ENCODE measurements around the gene TPCN1. TPM values are rescaled to one million over a fixed set of nuclear protein-coding genes. Genes with fewer than 3 reads are reported as not detected.

TPCN1 gene
- total RNA-seq, 1 experiment from 2014 or later, result 43.0 TPM

GRCh38 chr12:113347107-113347506 lies 125.8 kb downstream of the TPCN1 start:
- no TSS peak for BruUV-seq (replicated peaks)
- CTCF ChIA-PET, result interaction anchor here (0.5 to 1.3 kb wide), 3 partner anchors 9 to 130 kb away, joined by 3 to 5 read pairs (median 3); no protein-coding TSS in a partner anchor

GRCh38 chr12:113347892-113348291 lies 126.6 kb downstream of the TPCN1 start:
- Mint-ChIP-seq H3K4me3 (ENCODE audit: unreplicated experiment) (no peak overlapping the region), H3K27ac (ENCODE audit: low read depth, unreplicated experiment) (no peak overlapping the region), H3K27me3 (ENCODE audit: insufficient read depth, unreplicated experiment) (peaks cover 10% of the 10 kb centered on the region), H3K36me3 (ENCODE audit: insufficient read depth, unreplicated experiment) (no peaks in the 10 kb centered on the region), H3K4me1 (ENCODE audit: insufficient read depth, unreplicated experiment) (no peaks in the 10 kb centered on the region), H3K9me3 (ENCODE audit: unreplicated experiment) (no peaks in the 10 kb centered on the region)
- TF ChIP-seq CTCF (IDR thresholded peaks at IDR 0.05; ENCODE audit: unreplicated experiment), result no peak
- DNase-seq (ENCODE audit: unreplicated experiment), result no peak
- CTCF ChIA-PET, result no interaction called here
- intact Hi-C loops (cut with micrococcal nuclease), result no loop called here
- BruUV-seq (replicated peaks), result no TSS peak
- POLR2A ChIA-PET, result no interaction called here

More at GRCh38 chr12:113347107-113347506, 125.8 kb downstream of the TPCN1 start:
- TF ChIP-seq CTCF (IDR thresholded peaks at IDR 0.05; ENCODE audit: unreplicated experiment), result no peak
- POLR2A ChIA-PET, result no interaction called here
- H3K27me3 Mint-ChIP-seq (ENCODE audit: insufficient read depth, unreplicated experiment), result peaks cover 2% of the 10 kb centered on the region
- H3K36me3 Mint-ChIP-seq (ENCODE audit: insufficient read depth, unreplicated experiment), result no peaks in the 10 kb centered on the region
- no peaks in the 10 kb centered on the region for H3K9me3 Mint-ChIP-seq (ENCODE audit: unreplicated experiment)
- DNase-seq (ENCODE audit: unreplicated experiment), result no peak
- H3K4me1 Mint-ChIP-seq (ENCODE audit: insufficient read depth, unreplicated experiment), result no peaks in the 10 kb centered on the region
- no peak overlapping the region for H3K27ac Mint-ChIP-seq (ENCODE audit: low read depth, unreplicated experiment)
- intact Hi-C loops (cut with micrococcal nuclease), result no loop called here
- H3K4me3 Mint-ChIP-seq (ENCODE audit: unreplicated experiment), result no peak overlapping the region

Small RNA genes within 50 kb of the gene (microRNA-seq; reads per million reads assigned to microRNA genes)
- not detected for gene MIR6762

Other genes with a start within 250 kb of the TPCN1 start
- 0.33 and 0.71 TPM in 2 replicates for gene OAS2, start 242.9 kb upstream of the TPCN1 start, total RNA-seq (2022)
- gene DTX1, start 164.7 kb upstream of the TPCN1 start, total RNA-seq (2022), result not detected in 2 replicates
- gene RASAL1, start 85.7 kb upstream of the TPCN1 start, total RNA-seq (2022), result not detected in 2 replicates
- not detected in 2 replicates for gene CFAP73, start 71.7 kb upstream of the TPCN1 start, total RNA-seq (2022)
- gene DDX54, start 36.0 kb upstream of the TPCN1 start, total RNA-seq (2022), result 67.3 and 75.8 TPM in 2 replicates
- 17.5 and 17.9 TPM in 2 replicates for gene RITA1, start 35.7 kb upstream of the TPCN1 start, total RNA-seq (2022)
- gene SLC8B1, start 113.6 kb downstream of the TPCN1 start, total RNA-seq (2022), result 15.7 and 19.6 TPM in 2 replicates
- 18.1 and 24.0 TPM in 2 replicates for gene PLBD2, start 137.1 kb downstream of the TPCN1 start, total RNA-seq (2022)
- gene SDS, start 182.4 kb downstream of the TPCN1 start, total RNA-seq (2022), result not detected in 2 replicates
- 21.1 and 32.7 TPM in 2 replicates for gene SDSL, start 200.9 kb downstream of the TPCN1 start, total RNA-seq (2022)